DMS153 treated with DMSO at 0.1 percent for 48 hours (cell line): Measurements from ENCODE around the gene SETBP1.

Source experiments
- DNase-seq: peaks from one replicate; lab custom pipeline; 2025; ENCODE audit not compliant: unreplicated experiment; lab: John Stamatoyannopoulos, UW

Gene SETBP1

DNA sequence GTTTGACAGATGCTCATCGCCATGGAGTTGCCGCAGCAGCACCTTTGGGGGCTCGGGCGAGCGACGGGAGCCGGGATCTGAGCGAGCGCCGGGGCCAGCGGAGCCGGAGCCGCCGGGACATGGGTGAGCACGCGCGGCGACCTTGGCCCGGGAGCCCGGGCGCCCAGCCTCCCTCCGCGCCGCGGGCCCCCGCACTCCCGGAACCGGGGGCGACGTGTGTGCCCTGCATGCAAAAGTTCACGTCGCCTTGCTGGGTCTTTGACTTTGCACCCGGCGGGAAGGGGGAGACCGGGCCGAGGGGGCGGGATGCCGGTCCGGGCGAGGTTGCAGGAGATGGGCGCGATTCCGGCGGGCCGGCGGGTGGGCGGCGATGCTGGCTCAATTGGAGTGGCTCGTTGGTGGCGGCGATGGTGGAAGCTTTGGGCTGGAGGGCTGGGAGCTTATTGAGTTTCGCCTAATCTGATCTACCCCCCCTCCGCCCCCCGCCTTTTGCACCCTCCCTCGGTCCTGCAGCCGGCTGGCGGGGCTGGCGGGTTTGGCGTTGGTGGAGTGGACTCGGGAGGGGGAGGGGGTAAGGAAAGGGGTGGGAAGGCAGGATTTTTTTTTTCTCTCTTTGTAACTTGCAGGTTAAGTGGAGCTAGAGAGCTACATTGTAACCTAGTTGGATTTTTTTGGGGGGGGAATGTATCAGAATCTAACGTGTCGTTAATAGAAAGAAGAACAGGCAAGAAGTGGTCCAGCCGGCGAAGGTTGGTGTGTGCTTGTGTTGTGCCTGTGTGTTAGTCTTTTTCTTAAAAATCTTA is at the start of gene SETBP1:
Gene SETBP1, plus strand, starts transcription at position 616 of the 803 bp plus-strand sequence. CDS start 20,459 bp downstream, outside the sequence.
- peak; percentile 67 for DNase-seq

DNA sequence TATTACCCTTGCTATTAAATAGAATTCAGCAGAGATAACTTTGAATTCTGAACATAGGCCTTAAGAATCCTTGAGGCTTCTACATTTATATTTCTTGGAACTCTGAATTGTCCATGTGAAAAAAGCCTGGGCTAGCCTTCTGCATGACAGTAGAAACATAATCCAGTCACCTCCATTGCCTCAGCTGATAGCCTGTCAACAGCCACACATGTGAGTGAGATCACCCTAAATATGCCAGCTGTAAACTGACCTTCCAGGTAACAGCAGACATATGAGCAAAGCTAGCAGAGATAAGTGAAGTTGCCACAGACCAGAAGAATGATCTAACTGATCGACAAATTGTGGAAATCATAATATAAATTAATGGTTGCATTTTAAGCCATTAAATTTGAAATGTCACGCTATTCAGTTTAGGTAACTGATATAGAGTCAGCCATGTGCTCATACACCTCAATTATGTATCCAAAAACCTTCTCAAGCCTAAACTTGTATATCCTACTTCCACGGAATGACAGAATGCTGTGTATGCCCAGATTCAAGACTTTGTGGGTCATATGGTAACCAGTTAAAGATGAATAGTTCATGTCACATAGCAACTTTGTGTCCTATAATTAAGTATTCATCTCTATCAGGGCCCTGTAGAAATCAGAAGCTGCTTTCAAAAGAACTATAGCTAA is 48.1 kb upstream of the SETBP1 start:
- DNase-seq, result no peak

DNA sequence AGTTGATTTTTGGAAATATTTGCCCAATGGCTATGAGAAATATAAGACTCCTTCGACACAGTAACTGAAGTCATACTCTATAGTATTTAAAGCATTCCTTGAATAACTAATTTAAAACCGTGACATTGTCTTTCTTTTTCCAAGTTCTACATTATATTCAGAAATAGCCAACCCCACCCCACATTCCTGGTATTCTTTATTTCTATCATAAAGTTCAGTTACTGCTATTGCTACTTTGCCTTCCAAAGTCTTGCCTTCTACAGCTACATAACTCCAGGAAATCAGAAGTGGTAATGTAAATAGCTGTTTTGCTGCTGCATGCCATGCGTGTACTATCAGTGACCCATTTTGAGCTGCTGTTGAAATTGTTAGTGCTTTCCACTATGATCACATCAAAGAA is 45.1 kb upstream of the SETBP1 start:
- no peak for DNase-seq

DNA sequence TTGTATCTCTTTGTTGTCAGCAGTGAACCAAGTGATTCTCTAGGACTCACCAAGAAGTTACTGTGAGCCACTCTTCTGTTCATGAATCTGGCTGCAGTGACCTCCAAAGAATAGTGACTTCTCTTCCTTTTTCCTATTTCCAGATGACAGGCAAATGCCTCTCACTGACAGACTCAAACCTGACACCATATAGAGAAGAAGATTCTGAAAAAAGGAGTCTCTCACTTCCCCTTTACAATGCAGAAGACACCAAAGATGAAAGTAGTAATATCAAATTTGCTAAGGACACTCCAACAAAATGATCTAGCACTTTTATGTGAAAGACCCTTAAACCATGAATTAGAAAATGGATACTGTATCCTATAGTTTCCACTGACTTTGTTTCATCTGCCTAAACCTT is 44.4 kb upstream of the SETBP1 start:
- no peak for DNase-seq

DNA sequence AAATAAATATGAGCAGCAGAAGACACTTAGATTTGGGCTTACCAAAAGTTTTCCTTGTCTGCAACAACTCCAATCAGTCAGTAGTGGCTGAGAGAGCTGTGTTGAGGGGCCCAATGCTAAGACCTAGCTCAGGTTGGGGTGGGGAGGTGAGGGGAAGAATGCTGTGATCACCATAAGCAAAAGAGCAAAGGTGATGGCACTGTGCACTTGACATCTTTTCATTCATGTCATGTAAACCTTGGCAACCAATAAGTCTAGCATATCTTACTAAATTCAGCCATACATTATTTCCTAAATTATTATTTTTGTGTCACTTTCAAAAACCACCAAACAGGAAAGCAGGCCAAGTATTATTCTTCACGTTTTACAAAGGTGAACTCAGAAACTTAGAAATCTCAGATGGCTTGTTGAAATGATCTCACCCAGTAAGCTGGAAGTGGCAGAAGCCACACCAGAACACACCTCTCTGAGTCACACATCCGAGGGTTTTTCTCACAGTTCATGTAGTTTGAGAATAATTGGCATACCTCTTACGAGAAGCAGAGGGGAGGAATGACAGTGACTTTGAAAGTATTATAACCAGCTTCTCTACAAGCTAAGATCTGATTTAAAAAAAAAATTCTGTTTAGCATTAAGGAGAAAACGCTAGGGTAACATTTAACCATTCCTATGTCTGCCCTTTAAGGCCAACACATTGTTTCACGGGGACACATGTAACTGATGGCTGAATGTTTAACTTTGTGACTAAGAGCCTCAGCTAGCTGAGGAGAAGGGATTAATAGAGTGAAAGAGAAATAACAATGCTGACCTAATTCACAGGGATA is 43.3 kb upstream of the SETBP1 start:
- no peak for DNase-seq

DNA sequence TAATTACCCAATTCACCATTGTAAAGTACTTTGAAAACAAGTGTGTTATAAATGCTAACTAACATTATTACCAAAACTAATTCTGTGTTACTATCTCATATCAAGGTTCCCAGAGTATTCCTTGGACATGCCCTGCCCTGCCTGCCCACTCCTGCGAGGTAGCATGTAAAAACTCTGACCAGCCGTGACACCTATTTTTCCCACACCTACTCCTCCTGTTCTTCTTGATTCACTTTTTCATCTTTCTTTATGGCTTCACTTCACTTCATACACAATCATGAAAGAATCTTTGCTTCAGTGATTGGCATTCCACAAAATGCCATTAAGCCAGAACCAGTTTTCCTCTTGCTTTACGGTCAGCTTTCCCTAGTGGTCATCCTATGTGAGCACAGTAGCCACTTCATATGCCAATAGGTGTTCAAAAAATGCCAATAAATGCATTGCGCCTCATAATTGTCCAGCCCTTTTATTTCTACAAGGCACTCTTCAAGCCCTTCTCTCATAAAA is 42.6 kb upstream of the SETBP1 start:
- no peak for DNase-seq

DNA sequence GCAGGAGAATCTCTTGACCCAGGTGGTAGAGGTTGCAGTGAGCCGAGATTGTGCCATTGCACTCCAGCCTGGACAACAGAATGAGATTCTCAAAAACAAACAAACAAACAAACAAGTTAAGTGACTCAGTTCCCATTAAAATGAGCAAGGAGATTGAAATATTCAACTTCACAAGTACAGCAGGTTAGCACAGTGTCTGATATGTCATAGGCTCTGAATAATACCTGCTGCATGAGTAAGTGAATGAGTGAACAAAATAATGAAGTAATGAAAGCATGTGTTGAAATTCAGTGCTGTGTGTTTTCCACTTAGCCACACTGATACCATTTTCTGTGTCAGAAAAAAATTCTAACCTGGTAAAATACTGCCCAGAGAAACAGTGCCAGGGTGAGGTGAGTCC is 41.9 kb upstream of the SETBP1 start:
- DNase-seq, result no peak

DNA sequence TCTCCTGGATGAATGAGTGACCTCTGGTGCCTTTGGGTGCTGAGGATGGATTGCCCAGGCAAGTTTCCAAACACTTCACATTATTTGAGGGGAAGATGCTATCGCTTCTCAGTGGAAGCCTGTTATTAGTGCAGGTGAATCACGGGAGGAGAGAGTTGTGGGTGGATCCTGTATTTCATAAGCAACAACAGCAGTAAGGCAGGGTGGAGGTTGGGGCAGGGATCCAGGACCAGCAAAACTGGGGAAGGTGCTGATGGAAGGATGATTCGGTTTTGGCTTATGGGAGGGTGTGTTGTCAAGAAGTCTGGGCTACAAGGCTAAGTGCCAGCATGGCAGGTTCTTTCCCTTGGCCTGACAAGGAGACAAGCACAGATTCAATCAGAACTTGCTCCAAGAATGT is 37.7 kb upstream of the SETBP1 start:
- no peak for DNase-seq

DNA sequence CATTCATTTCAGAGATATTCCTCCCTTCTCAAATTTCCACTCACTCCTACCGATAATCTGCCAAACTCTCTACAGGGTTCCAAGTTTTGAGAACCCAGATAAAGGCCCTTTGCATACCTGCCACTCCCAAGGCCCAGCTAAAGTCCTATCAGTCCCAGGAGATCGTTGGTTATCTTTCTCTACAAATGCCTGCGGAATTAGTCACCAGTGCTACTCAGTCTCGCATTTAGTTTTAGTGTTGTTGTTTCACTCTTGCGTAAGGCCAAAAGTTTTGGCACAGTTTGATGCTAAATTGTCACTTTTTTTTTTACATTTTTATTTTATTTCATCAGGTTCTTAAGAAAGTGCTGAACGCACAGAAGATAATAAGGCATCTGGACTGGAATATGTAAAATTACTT is 29.2 kb upstream of the SETBP1 start:
- DNase-seq, result no peak

DNA sequence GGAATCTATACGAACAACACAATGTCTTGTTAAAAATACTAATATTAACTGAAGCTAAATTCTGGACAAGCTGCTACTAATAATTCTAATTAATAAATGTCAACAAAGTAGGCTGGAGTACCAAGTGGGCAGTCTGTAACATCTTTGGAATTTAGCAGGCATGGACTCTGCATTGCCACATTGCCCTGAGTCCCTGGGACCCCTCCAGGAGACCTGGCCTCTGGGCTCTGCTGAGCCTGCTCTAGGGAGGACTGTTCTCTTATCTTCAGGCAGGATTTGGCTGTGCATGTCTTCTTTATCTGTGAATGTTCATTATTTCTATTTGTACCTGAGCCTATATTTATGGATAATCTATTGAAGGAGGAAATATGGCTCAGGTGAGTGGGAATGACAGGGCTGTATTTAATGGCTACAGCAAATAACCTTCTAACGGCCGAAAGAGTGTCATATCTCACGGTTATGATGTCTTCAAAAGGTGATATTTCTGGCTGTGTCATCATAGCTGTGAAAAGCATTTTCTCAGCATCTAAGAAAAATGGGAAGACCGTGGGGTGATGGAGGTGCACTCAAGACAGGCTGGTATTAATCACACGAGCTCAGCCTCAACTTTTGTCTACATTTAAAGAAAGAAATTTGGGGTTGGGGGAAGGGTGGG is 28.6 kb upstream of the SETBP1 start:
- no peak for DNase-seq

DNA sequence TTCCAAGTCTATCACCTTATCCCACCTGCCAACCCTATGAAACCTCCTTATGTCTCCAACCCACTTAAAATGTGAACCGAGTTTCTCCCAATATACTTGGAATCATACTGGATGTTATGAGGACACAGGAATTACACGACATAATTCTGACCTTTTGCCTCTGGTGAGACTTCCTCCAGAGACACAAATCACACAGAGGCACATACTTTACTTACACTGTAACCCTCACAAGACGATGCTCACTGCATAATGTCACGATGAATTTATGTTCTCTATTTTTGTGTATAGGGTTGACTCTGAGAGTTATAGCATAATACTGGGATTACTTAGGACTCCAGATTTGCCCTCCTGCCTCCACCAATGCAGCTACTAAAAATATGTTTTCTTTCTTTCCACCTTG is 28.0 kb upstream of the SETBP1 start:
- DNase-seq, result no peak

DNA sequence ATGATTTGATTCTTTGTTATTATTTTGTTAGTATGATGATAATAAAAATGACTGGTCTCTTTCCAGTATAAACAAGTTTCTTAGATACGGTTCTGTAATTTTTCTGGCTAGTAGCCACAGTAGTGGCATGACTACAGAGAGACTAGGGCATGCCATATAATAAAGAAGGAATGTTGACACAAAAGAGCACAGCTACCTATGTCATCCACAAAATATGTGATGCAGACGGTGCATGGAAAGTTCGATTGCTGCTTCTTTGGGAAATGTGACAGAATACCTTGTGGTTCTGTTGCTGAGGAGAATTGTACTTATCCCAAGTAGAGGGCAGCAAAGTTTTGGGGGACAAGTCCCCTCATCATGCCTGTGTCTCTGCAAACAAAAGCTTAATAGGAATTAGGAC is 26.1 kb upstream of the SETBP1 start:
- DNase-seq, result no peak

DNA sequence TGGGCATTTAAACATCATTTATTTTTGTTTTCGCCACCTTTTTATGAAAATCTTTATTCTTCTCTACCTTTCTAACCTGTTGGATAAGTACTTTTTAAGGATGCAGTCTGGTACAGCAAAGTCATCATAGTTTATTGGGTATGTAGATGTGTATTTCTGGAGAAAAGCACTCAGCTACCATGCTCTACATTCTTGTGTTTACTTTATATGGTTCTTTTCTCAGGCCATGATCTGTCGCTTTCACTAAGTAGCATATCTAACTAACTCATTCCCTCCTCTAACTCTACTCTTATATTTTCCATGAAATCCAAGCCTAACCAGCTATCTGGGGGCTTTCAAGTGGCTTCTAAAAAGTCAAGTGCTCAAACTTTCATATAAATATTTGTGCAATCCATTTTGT is 25.3 kb upstream of the SETBP1 start:
- DNase-seq, result no peak

DNA sequence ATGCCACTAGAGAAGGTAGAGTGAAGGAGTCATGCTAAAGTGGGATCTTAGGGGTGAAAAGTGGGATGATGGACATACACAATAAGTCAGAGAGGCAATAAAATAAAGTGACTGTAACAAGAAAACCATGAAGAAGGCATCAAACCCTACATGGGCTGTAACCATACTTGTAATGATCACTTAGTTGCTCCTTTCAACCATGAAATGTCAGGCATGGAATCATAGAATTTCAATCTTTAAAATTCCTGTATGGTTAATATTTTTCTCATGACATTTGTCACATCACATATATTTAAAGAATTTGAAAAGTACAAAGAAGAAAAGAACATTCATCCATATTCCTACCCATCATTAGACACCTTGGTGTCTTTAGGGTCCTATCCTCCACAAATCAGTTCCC is 20.9 kb upstream of the SETBP1 start:
- no peak for DNase-seq

DNA sequence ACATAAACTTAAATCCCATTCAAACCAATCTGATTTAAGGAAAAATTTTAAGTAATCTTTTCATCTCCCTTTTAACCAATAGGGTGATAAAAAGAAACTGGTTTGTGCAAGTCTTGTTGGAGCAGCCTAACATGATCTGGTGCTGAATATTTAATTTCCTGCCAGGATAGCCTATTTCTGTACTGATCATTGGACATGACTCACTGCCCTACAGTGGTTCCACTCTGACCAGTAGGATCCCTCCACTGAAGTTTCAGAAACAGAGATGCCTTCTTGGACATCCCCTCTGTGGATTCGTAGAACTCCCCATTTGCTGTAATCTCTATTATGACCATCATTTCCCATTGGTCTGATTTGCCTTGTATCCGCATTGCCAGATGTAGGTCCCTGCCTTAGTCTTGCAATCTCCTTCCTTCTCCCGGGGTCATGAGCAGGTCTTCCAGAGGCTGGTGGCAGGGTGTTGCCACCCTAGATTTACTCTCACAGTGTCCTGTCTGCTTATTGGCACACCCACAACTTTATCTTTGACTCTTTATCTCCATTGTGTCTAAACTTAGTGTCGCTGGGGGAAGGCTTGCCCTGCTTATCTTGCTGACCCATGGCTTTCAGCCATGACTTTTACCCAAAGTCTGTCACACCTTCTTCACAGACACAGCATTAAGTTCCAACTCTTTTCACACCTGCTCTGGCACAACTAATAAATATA is 12.3 kb upstream of the SETBP1 start:
- no peak for DNase-seq

DNA sequence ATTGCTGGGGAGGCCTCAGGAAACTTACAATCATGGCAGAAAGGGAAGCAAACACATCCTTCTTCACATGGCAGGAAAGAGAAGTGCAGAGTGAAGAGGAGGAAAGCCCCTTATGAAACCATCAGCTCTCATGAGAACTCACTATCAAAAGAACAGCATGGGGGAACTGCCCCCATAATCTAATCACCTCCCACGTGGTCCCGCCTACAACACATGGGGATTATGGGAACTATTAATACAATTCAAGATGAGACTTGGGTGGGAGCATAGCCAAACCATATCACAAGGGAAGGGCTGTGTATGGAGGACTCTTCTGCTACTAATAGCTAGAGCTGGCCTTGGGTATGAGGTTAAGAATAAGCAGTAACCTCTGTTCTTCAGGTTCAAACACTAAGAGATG is 8.8 kb upstream of the SETBP1 start:
- DNase-seq, result no peak

DNA sequence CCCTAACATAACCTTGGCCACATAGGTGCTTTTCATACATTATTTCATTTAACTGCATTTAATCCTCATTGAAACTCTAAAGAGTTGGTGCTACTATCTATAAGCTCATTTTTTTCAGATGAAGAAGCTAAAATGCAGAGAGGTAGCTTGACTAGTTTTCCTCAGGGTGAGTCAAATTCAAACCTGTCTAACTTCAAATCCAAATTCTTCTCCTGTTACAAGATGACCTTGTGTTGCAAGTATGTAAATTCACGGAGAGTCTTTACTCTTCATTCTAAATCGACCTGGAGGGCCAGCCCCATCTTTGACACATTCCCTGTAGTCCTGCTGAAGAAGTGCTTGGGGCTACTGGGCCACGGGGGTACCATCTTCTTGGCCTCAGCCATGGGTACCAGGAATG is 8.2 kb upstream of the SETBP1 start:
- DNase-seq, result no peak

DNA sequence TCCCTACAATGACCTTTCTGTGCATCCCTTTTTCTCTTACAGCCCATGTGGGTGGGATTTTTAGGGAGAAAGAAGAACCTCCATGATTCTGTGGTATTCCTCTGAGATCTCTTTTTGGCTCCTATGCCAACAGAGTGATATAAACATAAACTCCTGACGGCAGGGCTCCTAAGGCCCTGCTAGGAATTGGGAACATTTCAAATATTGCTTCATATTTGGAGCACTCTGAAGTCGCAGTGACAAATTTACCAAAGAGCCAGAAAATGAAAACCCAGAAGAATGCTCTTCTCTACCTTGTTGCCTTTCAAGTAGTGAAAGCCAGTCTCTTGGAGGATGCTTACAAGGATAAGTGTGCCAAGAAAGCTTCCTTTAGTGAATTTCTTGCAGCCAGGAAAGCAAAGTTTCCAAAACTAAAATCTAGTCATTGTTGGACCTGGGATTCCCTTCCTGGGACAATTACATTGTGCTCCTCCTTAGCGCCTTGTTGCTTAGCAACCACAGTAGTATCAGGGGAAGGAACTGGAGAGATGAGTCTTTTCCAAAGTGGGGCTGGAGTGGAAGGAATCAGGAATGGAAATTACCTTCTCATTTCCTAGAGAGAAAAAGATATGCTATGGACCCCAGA is 7.3 kb upstream of the SETBP1 start:
- no peak for DNase-seq

DNA sequence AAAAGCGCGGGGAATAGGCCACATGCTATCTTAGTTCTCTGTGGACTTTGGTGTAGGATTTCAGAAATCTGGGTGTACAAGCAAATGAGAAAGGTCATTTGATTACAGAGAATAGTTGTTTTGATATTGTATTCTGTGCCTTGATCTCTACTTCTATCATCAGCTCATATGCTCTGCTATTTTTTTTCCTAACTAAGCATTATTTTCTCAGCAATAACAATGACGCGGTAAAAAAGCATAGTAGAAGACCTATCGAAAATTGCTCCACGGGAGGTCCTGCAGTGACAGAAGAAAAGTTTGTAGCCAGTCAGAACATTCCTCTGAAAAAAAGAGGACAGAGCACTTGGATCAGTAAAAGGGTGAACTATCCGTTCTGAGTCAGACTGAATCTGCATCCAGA is 2.8 kb upstream of the SETBP1 start:
- no peak for DNase-seq

DNA sequence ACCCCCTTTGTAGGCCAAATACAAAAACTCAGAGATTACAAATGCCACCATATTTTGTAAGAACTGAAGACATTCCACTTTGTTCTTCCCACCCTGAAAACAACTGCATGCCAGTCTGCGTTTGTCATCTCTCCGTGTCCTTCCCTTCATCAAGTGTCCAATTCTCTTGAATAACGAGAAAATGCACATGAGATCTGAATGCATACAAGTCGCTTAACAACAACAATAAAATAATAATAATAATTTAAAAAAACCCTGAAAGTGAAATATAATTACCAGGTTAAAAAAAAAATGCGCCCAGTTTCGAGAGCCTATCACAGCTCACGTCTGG is 2.0 kb upstream of the SETBP1 start:
- DNase-seq, result no peak
